GM23338 (cell line): Measurements from ENCODE around the gene ZNF560.

Source experiments
- CTCF ChIP-seq, 2 experiments: fragments of 200-600 bp in 1 of 2; sonication (generic) in 1 of 2; conservative IDR thresholded peaks; 2 replicates each; pipeline versions ENCODE4 v1.5.1 to v1.6.1; 2016 to 2017; ENCODE audit warnings: antibody characterized with exemption in 2 of 2, low read depth in 2 of 2, mild to moderate bottlenecking in 2 of 2, moderate library complexity in 1 of 2
- EZH2phosphoT487 ChIP-seq: fragments of 200-600 bp; sonication (generic); IDR thresholded peaks from one replicate; pipeline ENCODE4 v1.8.1; 2018; ENCODE audit warnings: antibody characterized with exemption; ENCODE audit not compliant: unreplicated experiment
- REST ChIP-seq: IDR thresholded peaks from one replicate; pipeline ENCODE4 v1.6.1; 2018; ENCODE audit warnings: antibody characterized with exemption; ENCODE audit not compliant: unreplicated experiment

GRCh38 chr19:9528757-9529336 is 30.4 kb upstream of the ZNF560 start:
- TF ChIP-seq CTCF (conservative IDR thresholded peaks at IDR 0.05; ENCODE audit: low read depth in 2 of 2) (no peak), EZH2phosphoT487 (no peak), REST (no peak)
